ENCODE data around the gene KATNB1.
A peak's percentile ranks its signal among the peaks of the same experiment; 100 is the strongest.

GRCh38 chr16:57734925-57735754, 430 bp upstream of the KATNB1 start:
- TF ChIP-seq POLR2A (IDR thresholded peaks at IDR 0.05): peak; percentile 45 to 48
- no peak for TF ChIP-seq CTCF (IDR thresholded peaks at IDR 0.05)

Measured in uterus (tissue), 2 donors.